Right lobe of liver (tissue), 4 donors: ENCODE data around the gene SNPH.

Experiments used
- CTCF ChIP-seq, 4 donors: fragments of 200-600 bp in 3 of 4; fragments of 450-650 bp in 1 of 4; IDR thresholded peaks; one replicate each; pipeline versions ENCODE4 v1.5.1 to v1.8.0; 2016 to 2022; ENCODE audit warnings: antibody characterized with exemption in 4 of 4, mild to moderate bottlenecking in 2 of 4
- POLR2A ChIP-seq: fragments of 450-650 bp; IDR thresholded peaks from one replicate; pipeline ENCODE4 v1.6.1; 2017; ENCODE audit warnings: antibody characterized with exemption, mild to moderate bottlenecking
- donor health status: DM: no; HTN: no; CAD: no.
- donor health status: DM: no; HTN: no; CAD: no.
- donor health status: DM: no; HTN: yes; CAD: no.

GRCh38 chr20:1323256-1323655 is 57.2 kb downstream of the SNPH start:
- TF ChIP-seq CTCF (IDR thresholded peaks at IDR 0.05) (no peak), POLR2A (no peak)
